Measurements from ENCODE around the gene PTPRB. TPM values are rescaled to one million over a fixed set of nuclear protein-coding genes. Genes with fewer than 3 reads are reported as not detected.

The PTPRB gene
- total and polyA plus RNA-seq, 2 of the 4 experiments (the other 2 are of a cell fraction), result 4.1 to 6.5 TPM

DNA sequence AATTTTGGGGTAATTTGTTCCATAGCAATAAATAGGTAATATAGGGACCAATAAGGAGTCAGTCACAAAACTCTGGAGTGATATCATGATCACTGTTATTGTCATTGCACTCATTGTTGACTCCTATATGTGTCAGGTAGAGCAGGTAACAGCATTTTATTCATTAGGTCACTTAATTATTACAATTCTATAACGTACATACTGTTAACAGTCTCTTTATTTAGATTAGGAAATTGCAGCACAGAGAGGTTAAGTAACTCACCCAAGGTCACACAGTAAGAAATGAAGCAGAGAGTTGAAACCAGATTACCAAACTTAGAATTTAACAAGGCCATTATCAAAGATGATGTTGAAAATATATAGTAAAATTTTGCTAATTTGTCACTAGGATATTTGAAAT lies 49.7 kb upstream of the PTPRB start:
- BruUV-seq (replicated peaks), result no TSS peak
- dilution Hi-C loops (cut with HindIII; ENCODE audit: low sequenced_read_pairs, unreplicated experiment) (no loop called here), intact Hi-C loops (cut with micrococcal nuclease) (no loop called here), in situ Hi-C loops (cut with MboI; ENCODE audit: low sequenced_read_pairs) (no loop called here)
- no peak overlapping the region for H3K18ac ChIP-seq (ENCODE audit: low read depth, low read length)
- H2AK5ac ChIP-seq (ENCODE audit: low read depth, low read length), result no peak overlapping the region
- no peak overlapping the region for H3K9ac ChIP-seq (ENCODE audit: low read depth, low read length)
- no peak overlapping the region for H2BK15ac ChIP-seq (ENCODE audit: low read depth, low read length)
- H3K23ac ChIP-seq (ENCODE audit: low read depth, low read length), result no peak overlapping the region
- H3K56ac ChIP-seq (ENCODE audit: extremely low read depth, insufficient read depth, low read length), result no peak overlapping the region
- no peak overlapping the region for H4K91ac ChIP-seq (ENCODE audit: insufficient read depth, low read depth, low read length)
- H3K4me1 ChIP-seq (ENCODE audit: control insufficient read depth, insufficient read depth, low read length), result peaks cover 2% of the 10 kb centered on the region; the same call in 1 of the 2 replicates
- H2BK120ac ChIP-seq (ENCODE audit: low read depth, low read length), result no peak overlapping the region
- H4K8ac ChIP-seq (ENCODE audit: low read depth in 2 of 2, low read length in 2 of 2), result no peak overlapping the region
- TF ChIP-seq, protein P1, sequence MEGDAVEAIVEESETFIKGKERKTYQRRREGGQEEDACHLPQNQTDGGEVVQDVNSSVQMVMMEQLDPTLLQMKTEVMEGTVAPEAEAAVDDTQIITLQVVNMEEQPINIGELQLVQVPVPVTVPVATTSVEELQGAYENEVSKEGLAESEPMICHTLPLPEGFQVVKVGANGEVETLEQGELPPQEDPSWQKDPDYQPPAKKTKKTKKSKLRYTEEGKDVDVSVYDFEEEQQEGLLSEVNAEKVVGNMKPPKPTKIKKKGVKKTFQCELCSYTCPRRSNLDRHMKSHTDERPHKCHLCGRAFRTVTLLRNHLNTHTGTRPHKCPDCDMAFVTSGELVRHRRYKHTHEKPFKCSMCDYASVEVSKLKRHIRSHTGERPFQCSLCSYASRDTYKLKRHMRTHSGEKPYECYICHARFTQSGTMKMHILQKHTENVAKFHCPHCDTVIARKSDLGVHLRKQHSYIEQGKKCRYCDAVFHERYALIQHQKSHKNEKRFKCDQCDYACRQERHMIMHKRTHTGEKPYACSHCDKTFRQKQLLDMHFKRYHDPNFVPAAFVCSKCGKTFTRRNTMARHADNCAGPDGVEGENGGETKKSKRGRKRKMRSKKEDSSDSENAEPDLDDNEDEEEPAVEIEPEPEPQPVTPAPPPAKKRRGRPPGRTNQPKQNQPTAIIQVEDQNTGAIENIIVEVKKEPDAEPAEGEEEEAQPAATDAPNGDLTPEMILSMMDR (conservative IDR thresholded peaks at IDR 0.05; ENCODE audit: low read depth, low read length), result no peak
- TF ChIP-seq POLR2A (IDR thresholded peaks at IDR 0.05; ENCODE audit: low read depth, low read length), result no peak
- TF ChIP-seq RAD21 (IDR thresholded peaks at IDR 0.05; ENCODE audit: low read length), result no peak
- no peak for TF ChIP-seq BHLHE40 (IDR thresholded peaks at IDR 0.05; ENCODE audit: low read depth, low read length)
- TF ChIP-seq ELK1 (IDR thresholded peaks at IDR 0.05; ENCODE audit: borderline replicate concordance, low read depth, low read length), result no peak
- no peak for TF ChIP-seq NFE2L2 (IDR thresholded peaks at IDR 0.05; ENCODE audit: low read depth, low read length)
- TF ChIP-seq USF2 (IDR thresholded peaks at IDR 0.05; ENCODE audit: low read depth, low read length), result no peak
- TF ChIP-seq RFX5 (IDR thresholded peaks at IDR 0.05; ENCODE audit: low read depth, low read length), result no peak
- TF ChIP-seq SMC3 (IDR thresholded peaks at IDR 0.05; ENCODE audit: low read depth, low read length), result no peak
- TF ChIP-seq RCOR1 (IDR thresholded peaks at IDR 0.05; ENCODE audit: insufficient replicate concordance, low read length), result no peak
- no peak for TF ChIP-seq MXI1 (IDR thresholded peaks at IDR 0.05; ENCODE audit: borderline replicate concordance, low read depth, low read length)
- no peak for TF ChIP-seq MAZ (IDR thresholded peaks at IDR 0.05; ENCODE audit: borderline replicate concordance, low read depth, low read length)
- no peak for TF ChIP-seq MAFK (IDR thresholded peaks at IDR 0.05; ENCODE audit: low read depth, low read length)
- no peak for TF ChIP-seq CHD1 (IDR thresholded peaks at IDR 0.05; ENCODE audit: low read depth, low read length)
- no peak for TF ChIP-seq CEBPB (IDR thresholded peaks at IDR 0.05; ENCODE audit: low read depth, low read length)
- TF ChIP-seq FOS (IDR thresholded peaks at IDR 0.05; ENCODE audit: low read depth, low read length), result no peak
- H3K4me2 ChIP-seq (ENCODE audit: low read depth, low read length), result no peak overlapping the region
- CTCF ChIA-PET, result no interaction called here
- no peak for DNase-seq
- H2BK5ac ChIP-seq (ENCODE audit: low read depth, low read length, poor library complexity, severe bottlenecking), result no peak overlapping the region
- WGBS, 2 experiments (ENCODE audit: extremely low coverage in 2 of 2, insufficient read length in 1 of 2), result no CpG with 5 or more reads among the region's 1 CpG
- H4K5ac ChIP-seq (ENCODE audit: low read depth, low read length), result no peak overlapping the region
- H3K36me3 ChIP-seq (ENCODE audit: control insufficient read depth, insufficient read depth, low read length), result no peaks in the 10 kb centered on the region
- no peaks in the 10 kb centered on the region; the same call in 1 of the 2 replicates for H3K9me1 ChIP-seq (ENCODE audit: insufficient read depth, low read length)
- H2AFZ ChIP-seq (replicated peaks; ENCODE audit: low read length, poor library complexity), result no peak overlapping the region
- H3K4me3 ChIP-seq (ENCODE audit: insufficient read depth, low read depth, low read length), result no peak overlapping the region
- H3K27me3 ChIP-seq (ENCODE audit: control insufficient read depth, insufficient read depth, low read length), result no peaks in the 10 kb centered on the region
- no peak overlapping the region for H3K14ac ChIP-seq (replicated peaks; ENCODE audit: low read depth, low read length)
- H2AK9ac ChIP-seq (replicated peaks; ENCODE audit: low read depth, low read length, poor library complexity), result no peak overlapping the region
- no peaks in the 10 kb centered on the region for H3K9me3 ChIP-seq (ENCODE audit: control insufficient read depth, insufficient read depth, low read length)
- ATAC-seq (ENCODE audit: low read depth), result no peak
- H3K79me1 ChIP-seq (ENCODE audit: low read depth in 1 of 2, low read length in 2 of 2), result no peaks in the 10 kb centered on the region
- H2BK20ac ChIP-seq (ENCODE audit: low read depth, low read length), result no peak overlapping the region
- POLR2A ChIA-PET (ENCODE audit: unreplicated experiment), result no interaction called here
- H3K27ac ChIP-seq (ENCODE audit: insufficient read depth, low read length), result no peak overlapping the region
- no peaks in the 10 kb centered on the region for H4K20me1 ChIP-seq (ENCODE audit: insufficient read depth, low read length)
- H3K4ac ChIP-seq (ENCODE audit: low read depth, low read length), result no peak overlapping the region
